GM12864 (cell line): ENCODE results near the gene ALDH3B1.

Experiments
- DNase-seq: peaks from one replicate; pipeline ENCODE4 v3.0.0-alpha.2; 2011; ENCODE audit warnings: low read depth
- H3K4me3 ChIP-seq: 2 replicates; pipeline ENCODE4 v1.5.1; 2011; ENCODE audit warnings: mild to moderate bottlenecking, low read depth, low read length, control low read depth
- TF ChIP-seq, protein P1 (sequence below): IDR thresholded peaks from 2 replicates; pipeline ENCODE4 v1.5.1; 2011; ENCODE audit warnings: low read depth, mild to moderate bottlenecking, moderate library complexity, low read length, control low read depth, inconsistent platforms; ENCODE audit errors: missing control alignments

The ALDH3B1 gene

DNA sequence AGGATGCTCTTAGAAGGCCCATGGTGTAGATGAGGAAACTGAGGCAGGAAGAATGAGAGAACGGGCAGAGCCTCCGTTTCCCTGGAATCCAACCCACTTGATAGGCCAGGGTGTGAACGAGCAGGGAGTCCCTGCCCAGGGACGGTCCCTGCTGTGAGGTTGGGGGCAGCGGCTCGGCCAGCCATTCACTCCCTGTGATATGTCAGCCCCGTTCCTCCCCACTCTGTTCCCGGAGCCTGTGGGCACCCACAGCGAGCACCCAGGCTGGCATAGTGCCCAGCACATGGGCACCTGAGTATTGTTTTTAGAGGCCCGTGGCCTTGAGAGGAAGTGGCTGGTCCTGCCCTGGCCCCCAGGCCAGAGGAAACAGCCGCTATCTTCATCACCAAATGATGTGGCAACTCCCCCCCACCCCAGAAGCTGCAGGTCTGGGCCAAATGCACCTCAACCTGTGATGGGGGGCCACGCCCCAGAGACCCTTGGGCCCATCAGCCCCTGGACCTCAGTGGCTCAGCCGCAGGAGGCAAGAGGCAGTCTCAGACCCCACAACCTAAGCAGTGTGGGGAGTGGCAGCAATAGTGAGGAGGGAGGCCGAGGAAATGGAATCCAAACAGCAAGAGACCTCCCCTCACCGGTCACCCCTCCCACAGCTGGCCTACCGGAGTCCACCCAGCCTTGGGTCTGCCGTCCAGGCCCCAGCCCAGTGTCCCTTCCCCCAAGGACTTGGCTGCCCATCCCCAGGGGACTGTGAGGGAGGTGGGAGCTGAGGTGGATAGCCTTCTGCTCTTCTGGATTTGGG is 2.1 kb downstream of the ALDH3B1 start:
- DNase-seq: no peak
- no peak overlapping the region for H3K4me3 ChIP-seq
- TF ChIP-seq, protein P1, sequence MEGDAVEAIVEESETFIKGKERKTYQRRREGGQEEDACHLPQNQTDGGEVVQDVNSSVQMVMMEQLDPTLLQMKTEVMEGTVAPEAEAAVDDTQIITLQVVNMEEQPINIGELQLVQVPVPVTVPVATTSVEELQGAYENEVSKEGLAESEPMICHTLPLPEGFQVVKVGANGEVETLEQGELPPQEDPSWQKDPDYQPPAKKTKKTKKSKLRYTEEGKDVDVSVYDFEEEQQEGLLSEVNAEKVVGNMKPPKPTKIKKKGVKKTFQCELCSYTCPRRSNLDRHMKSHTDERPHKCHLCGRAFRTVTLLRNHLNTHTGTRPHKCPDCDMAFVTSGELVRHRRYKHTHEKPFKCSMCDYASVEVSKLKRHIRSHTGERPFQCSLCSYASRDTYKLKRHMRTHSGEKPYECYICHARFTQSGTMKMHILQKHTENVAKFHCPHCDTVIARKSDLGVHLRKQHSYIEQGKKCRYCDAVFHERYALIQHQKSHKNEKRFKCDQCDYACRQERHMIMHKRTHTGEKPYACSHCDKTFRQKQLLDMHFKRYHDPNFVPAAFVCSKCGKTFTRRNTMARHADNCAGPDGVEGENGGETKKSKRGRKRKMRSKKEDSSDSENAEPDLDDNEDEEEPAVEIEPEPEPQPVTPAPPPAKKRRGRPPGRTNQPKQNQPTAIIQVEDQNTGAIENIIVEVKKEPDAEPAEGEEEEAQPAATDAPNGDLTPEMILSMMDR: no peak

- TF ChIP-seq, protein P1: no peak
- no peak for DNase-seq
These were observed 2.9 kb downstream of the ALDH3B1 start for GRCh38 chr11:68012843-68013610.

GRCh38 chr11:68013611-68014156 is 3.6 kb downstream of the ALDH3B1 start:
- H3K4me3 ChIP-seq: no peak overlapping the region
- DNase-seq: no peak
- TF ChIP-seq, protein P1: no peak

More at GRCh38 chr11:68012843-68013610, 2.9 kb downstream of the ALDH3B1 start:
- no peak overlapping the region for H3K4me3 ChIP-seq

DNA sequence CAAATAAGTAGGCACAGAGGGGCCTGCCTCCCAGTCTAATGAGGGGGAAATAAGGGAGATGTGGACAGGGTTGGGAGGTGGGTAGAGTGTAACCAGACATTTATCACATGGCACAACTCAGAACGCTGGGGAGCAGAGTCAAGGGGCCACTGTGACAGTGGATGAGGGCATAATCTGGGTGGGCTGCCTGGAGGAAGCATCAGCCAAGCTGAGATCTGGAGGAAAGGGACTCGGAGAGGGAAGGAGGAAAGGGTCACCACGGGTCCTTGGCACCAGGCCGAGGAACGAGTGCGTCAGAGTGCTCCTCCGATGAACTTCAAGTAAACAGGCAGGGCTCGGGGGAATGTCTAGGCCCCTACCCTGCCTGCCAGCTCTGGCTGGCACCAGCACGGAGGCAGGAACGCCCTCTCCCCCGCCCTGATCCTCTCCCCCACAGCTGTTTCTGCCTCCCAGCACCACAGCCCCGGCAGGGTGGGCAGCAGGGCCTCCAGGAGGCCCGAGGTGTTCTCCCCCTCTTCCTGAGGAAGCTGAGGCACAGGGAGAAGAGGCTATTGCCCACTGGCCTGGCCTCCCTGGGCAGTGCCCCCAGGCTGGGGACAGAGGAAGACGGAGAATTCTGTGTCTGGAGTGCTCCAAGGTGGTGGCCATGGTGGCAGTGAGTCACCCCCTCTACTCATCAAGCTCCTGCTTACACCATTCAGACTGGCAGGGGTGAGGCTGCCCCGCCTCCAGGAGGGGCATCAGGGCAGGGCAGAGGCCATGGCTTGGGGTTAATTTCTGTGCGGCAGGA is 4.2 kb downstream of the ALDH3B1 start:
- DNase-seq: no peak

GRCh38 chr11:68014947-68015447 is 4.9 kb downstream of the ALDH3B1 start:
- DNase-seq: no peak
- H3K4me3 ChIP-seq: no peak overlapping the region
- TF ChIP-seq, protein P1: no peak

More for the DNA sequence above, 4.2 kb downstream of the ALDH3B1 start:
- H3K4me3 ChIP-seq: no peak overlapping the region
- TF ChIP-seq, protein P1: no peak

DNA sequence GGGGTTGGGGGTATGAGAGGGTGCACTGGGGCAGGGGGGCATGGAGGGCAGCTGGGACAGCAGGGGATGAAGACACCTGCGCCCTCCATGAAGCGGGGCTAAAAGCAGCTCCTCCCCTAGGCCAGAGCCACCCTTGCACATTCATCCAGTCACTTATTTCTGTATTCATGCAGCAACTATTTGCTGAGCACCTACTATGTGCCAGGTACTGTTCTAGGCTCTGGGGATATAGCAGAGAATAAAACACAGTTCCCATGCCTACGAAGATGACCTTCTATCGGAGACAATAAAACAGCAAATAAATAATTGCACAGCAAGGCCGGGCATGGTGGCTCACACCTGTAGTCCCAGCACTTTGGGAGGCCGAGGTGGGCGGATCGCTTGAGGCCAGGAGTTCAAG is 5.3 kb downstream of the ALDH3B1 start:
- no peak for DNase-seq
- H3K4me3 ChIP-seq: no peak overlapping the region
- TF ChIP-seq, protein P1: no peak
